IMR-90 (cell line): ENCODE results near the gene QARS1. TPM values are rescaled to one million over a fixed set of nuclear protein-coding genes. Genes with fewer than 3 reads are reported as not detected.

Source experiments
- ATAC-seq: fragments of 200-7000 bp; cut with Tn5 transposase; 2 replicates; pipeline ENCODE4 v1.9.1; 2020; ENCODE audit warnings: low read depth, mild to moderate bottlenecking, moderate library complexity
- BruUV-seq: library from RNA; stranded (reverse); fragments of 400-500 nt; replicated peaks from 2 replicates; lab custom pipeline; 2021; lab: Mats Ljungman, UMichigan
- CTCF ChIA-PET: fragments of 300-600 bp; formaldehyde crosslinking; extraction: SDS; loops from one replicate; lab custom pipeline; 2021; ENCODE audit warnings: antibody characterized with exemption; lab: Yijun Ruan, JAX
- POLR2A ChIA-PET: fragments of 300-600 bp; sonication (Branson Sonifier 250); formaldehyde crosslinking; loops from one replicate; lab custom pipeline; 2022; ENCODE audit warnings: antibody characterized with exemption; ENCODE audit not compliant: unreplicated experiment; lab: Charles Lee
- DNase-seq: peaks from one replicate; pipeline ENCODE4 v3.0.0; 2013
- H2AFZ ChIP-seq: replicated peaks from 2 replicates; pipeline ENCODE3; 2013; ENCODE audit warnings: low read length, mild to moderate bottlenecking; ENCODE audit not compliant: poor library complexity
- H2AK5ac ChIP-seq: 2 replicates; pipeline ENCODE4 v1.6.1; 2013; ENCODE audit warnings: low read depth, low read length, inconsistent platforms
- H2AK9ac ChIP-seq: replicated peaks from 2 replicates; pipeline ENCODE3; 2013; ENCODE audit warnings: mild to moderate bottlenecking, low read depth, low read length, moderate library complexity; ENCODE audit not compliant: poor library complexity
- H2BK120ac ChIP-seq: 2 replicates; pipeline ENCODE4 v1.6.1; 2013; ENCODE audit warnings: low read depth, low read length, inconsistent platforms
- H2BK15ac ChIP-seq: 3 replicates; pipeline ENCODE4 v1.6.1; 2013; ENCODE audit warnings: low read depth, low read length, inconsistent platforms
- H2BK20ac ChIP-seq: 2 replicates; pipeline ENCODE4 v1.6.1; 2013; ENCODE audit warnings: low read depth, mild to moderate bottlenecking, inconsistent platforms, low read length, moderate library complexity
- H2BK5ac ChIP-seq: 2 replicates; pipeline ENCODE4 v1.6.1; 2013; ENCODE audit warnings: mild to moderate bottlenecking, low read depth, low read length, inconsistent platforms; ENCODE audit not compliant: poor library complexity, severe bottlenecking
- H3K14ac ChIP-seq: replicated peaks from 2 replicates; pipeline ENCODE4 v1.6.1; 2013; ENCODE audit warnings: low read depth, low read length, inconsistent platforms
- H3K18ac ChIP-seq: 2 replicates; pipeline ENCODE4 v1.6.1; 2013; ENCODE audit warnings: low read depth, low read length, control low read depth
- H3K23ac ChIP-seq: 2 replicates; pipeline ENCODE4 v1.6.1; 2013; ENCODE audit warnings: low read depth, low read length, inconsistent platforms
- H3K27ac ChIP-seq: 2 replicates; pipeline ENCODE4 v1.5.1; 2013; ENCODE audit warnings: mild to moderate bottlenecking, control low read depth, low read length; ENCODE audit not compliant: insufficient read depth
- H3K27me3 ChIP-seq: 2 replicates; pipeline ENCODE4 v1.6.1; 2013; ENCODE audit warnings: low read length; ENCODE audit not compliant: control insufficient read depth, insufficient read depth
- H3K36me3 ChIP-seq: 2 replicates; pipeline ENCODE4 v1.6.1; 2013; ENCODE audit warnings: low read length, mixed read lengths; ENCODE audit not compliant: control insufficient read depth, insufficient read depth
- H3K4ac ChIP-seq: 2 replicates; pipeline ENCODE4 v1.6.1; 2013; ENCODE audit warnings: low read depth, low read length, inconsistent platforms
- H3K4me1 ChIP-seq: 2 replicates; pipeline ENCODE4 v1.6.1; 2013; ENCODE audit warnings: low read length, mixed read lengths; ENCODE audit not compliant: control insufficient read depth, insufficient read depth
- H3K4me2 ChIP-seq: 2 replicates; pipeline ENCODE4 v1.6.1; 2013; ENCODE audit warnings: low read depth, mild to moderate bottlenecking, control low read depth, low read length, moderate library complexity
- H3K4me3 ChIP-seq: 2 replicates; pipeline ENCODE4 v1.5.1; 2013; ENCODE audit warnings: low read depth, mild to moderate bottlenecking, control low read depth, low read length, moderate library complexity; ENCODE audit not compliant: insufficient read depth
- H3K56ac ChIP-seq: 2 replicates; pipeline ENCODE4 v1.6.1; 2013; ENCODE audit warnings: low read length, inconsistent platforms; ENCODE audit not compliant: insufficient read depth; ENCODE audit errors: extremely low read depth
- H3K79me1 ChIP-seq, 2 experiments: 2 replicates each; pipeline ENCODE4 v1.6.1; 2013; ENCODE audit warnings: low read length in 2 of 2, inconsistent platforms in 1 of 2, low read depth in 1 of 2
- H3K9ac ChIP-seq: 2 replicates; pipeline ENCODE4 v1.6.1; 2013; ENCODE audit warnings: low read depth, low read length, control low read depth
- H3K9me1 ChIP-seq: 2 replicates; pipeline ENCODE4 v1.6.1; 2013; ENCODE audit warnings: low read length, inconsistent platforms; ENCODE audit not compliant: insufficient read depth
- H3K9me3 ChIP-seq: 2 replicates; pipeline ENCODE4 v1.6.1; 2013; ENCODE audit warnings: low read length; ENCODE audit not compliant: control insufficient read depth, insufficient read depth
- H4K20me1 ChIP-seq: 2 replicates; pipeline ENCODE4 v1.6.1; 2013; ENCODE audit warnings: low read length, inconsistent platforms; ENCODE audit not compliant: insufficient read depth
- H4K5ac ChIP-seq: 2 replicates; pipeline ENCODE4 v1.6.1; 2013; ENCODE audit warnings: mild to moderate bottlenecking, low read depth, low read length, control low read depth
- H4K8ac ChIP-seq, 2 experiments: 2 replicates each; pipeline ENCODE4 v1.6.1; 2013; ENCODE audit warnings: low read depth in 2 of 2, low read length in 2 of 2, control low read depth in 1 of 2, inconsistent platforms in 1 of 2
- H4K91ac ChIP-seq: 2 replicates; pipeline ENCODE4 v1.6.1; 2013; ENCODE audit warnings: low read depth, low read length, inconsistent platforms; ENCODE audit not compliant: insufficient read depth
- BHLHE40 ChIP-seq: fragments of 150-350 bp; IDR thresholded peaks from 2 replicates; pipeline ENCODE4 v1.6.1; 2016; ENCODE audit warnings: mild to moderate bottlenecking, low read depth, low read length
- CEBPB ChIP-seq: IDR thresholded peaks from 2 replicates; pipeline ENCODE4 v1.6.1; 2012; ENCODE audit warnings: low read depth, low read length, improper control_type of control experiment
- CHD1 ChIP-seq: IDR thresholded peaks from 2 replicates; pipeline ENCODE4 v1.6.1; 2012; ENCODE audit warnings: low read depth, low read length, improper control_type of control experiment
- ELK1 ChIP-seq: fragments of 150-350 bp; IDR thresholded peaks from 2 replicates; pipeline ENCODE4 v1.6.1; 2016; ENCODE audit warnings: low read depth, mild to moderate bottlenecking, low read length, moderate library complexity, borderline replicate concordance
- FOS ChIP-seq: fragments of 150-350 bp; IDR thresholded peaks from 2 replicates; pipeline ENCODE4 v1.6.1; 2016; ENCODE audit warnings: low read depth, low read length
- MAFK ChIP-seq: IDR thresholded peaks from 2 replicates; pipeline ENCODE4 v1.6.1; 2012; ENCODE audit warnings: low read depth, low read length, improper control_type of control experiment
- MAZ ChIP-seq: IDR thresholded peaks from 2 replicates; pipeline ENCODE4 v1.6.1; 2012; ENCODE audit warnings: low read depth, mild to moderate bottlenecking, low read length, improper control_type of control experiment, moderate library complexity, borderline replicate concordance
- MXI1 ChIP-seq: IDR thresholded peaks from 2 replicates; pipeline ENCODE4 v1.6.1; 2012; ENCODE audit warnings: low read depth, mild to moderate bottlenecking, low read length, moderate library complexity, borderline replicate concordance
- NFE2L2 ChIP-seq: fragments of 150-350 bp; IDR thresholded peaks from 2 replicates; pipeline ENCODE4 v1.6.1; 2016; ENCODE audit warnings: low read depth, mild to moderate bottlenecking, low read length
- POLR2A ChIP-seq: IDR thresholded peaks from 2 replicates; pipeline ENCODE4 v1.6.1; 2012; ENCODE audit warnings: mild to moderate bottlenecking, low read depth, low read length
- RAD21 ChIP-seq: IDR thresholded peaks from 2 replicates; pipeline ENCODE4 v1.6.1; 2012; ENCODE audit warnings: low read length, improper control_type of control experiment
- RCOR1 ChIP-seq: IDR thresholded peaks from 2 replicates; pipeline ENCODE4 v1.6.1; 2012; ENCODE audit warnings: mild to moderate bottlenecking, low read length, improper control_type of control experiment; ENCODE audit not compliant: insufficient replicate concordance
- RFX5 ChIP-seq: IDR thresholded peaks from 2 replicates; pipeline ENCODE4 v1.8.0; 2012; ENCODE audit warnings: low read depth, mild to moderate bottlenecking, low read length, moderate library complexity
- SMC3 ChIP-seq: fragments of 150-350 bp; IDR thresholded peaks from 2 replicates; pipeline ENCODE4 v1.6.1; 2016; ENCODE audit warnings: low read depth, mild to moderate bottlenecking, antibody characterized with exemption, low read length, moderate library complexity
- USF2 ChIP-seq: fragments of 150-350 bp; IDR thresholded peaks from 2 replicates; pipeline ENCODE4 v1.6.1; 2017; ENCODE audit warnings: mild to moderate bottlenecking, antibody characterized with exemption, low read length, low read depth
- WGBS, 2 experiments: methylation state at CpG; one replicate each; pipeline versions ENCODE4 v1.1.5 to v1.1.7; 2013; ENCODE audit warnings: missing lambda C conversion rate in 2 of 2; ENCODE audit not compliant: insufficient read length in 1 of 2; ENCODE audit errors: extremely low coverage in 2 of 2; 5-methylcytosine and 5-hydroxymethylcytosine counted together
- dilution Hi-C: fragments of 300-500 bp; cut with HindIII; formaldehyde crosslinking; loops from one replicate; pipeline ENCODE4 v1.14.3; 2018; ENCODE audit warnings: low sequenced_read_pairs; ENCODE audit not compliant: unreplicated experiment
- in situ Hi-C: fragments of 300-500 bp; cut with MboI; formaldehyde crosslinking; loops from 3 replicates; pipeline ENCODE4 v1.14.3; 2019; ENCODE audit warnings: low sequenced_read_pairs, inconsistent platforms, mixed read lengths
- intact Hi-C: fragments of 100-400 bp; cut with micrococcal nuclease; formaldehyde crosslinking; loops from 2 replicates; pipeline ENCODE4 v1.10.0; 2022
- polyA plus RNA-seq, 3 experiments: library from polyadenylated mRNA; depleted of rRNA; stranded (reverse); fragments of >200 nt; gene quantifications; 2 replicates each; pipeline ENCODE4 v1.2.3, GENCODE V29; 2012; ENCODE audit warnings: low replicate concordance in 1 of 3
- total RNA-seq: library from RNA; depleted of rRNA; stranded (reverse); fragments of >200 nt; gene quantifications from 2 replicates; pipeline ENCODE4 v1.2.3, GENCODE V29; 2012
- TF ChIP-seq, protein P1 (sequence below): conservative IDR thresholded peaks from 2 replicates; pipeline ENCODE4 v1.5.1; 2012; ENCODE audit warnings: mild to moderate bottlenecking, low read depth, low read length, improper control_type of control experiment

QARS1 gene
- total and polyA plus RNA-seq, 2 of the 4 experiments (the other 2 are of a cell fraction) = 354 to 396 TPM

DNA sequence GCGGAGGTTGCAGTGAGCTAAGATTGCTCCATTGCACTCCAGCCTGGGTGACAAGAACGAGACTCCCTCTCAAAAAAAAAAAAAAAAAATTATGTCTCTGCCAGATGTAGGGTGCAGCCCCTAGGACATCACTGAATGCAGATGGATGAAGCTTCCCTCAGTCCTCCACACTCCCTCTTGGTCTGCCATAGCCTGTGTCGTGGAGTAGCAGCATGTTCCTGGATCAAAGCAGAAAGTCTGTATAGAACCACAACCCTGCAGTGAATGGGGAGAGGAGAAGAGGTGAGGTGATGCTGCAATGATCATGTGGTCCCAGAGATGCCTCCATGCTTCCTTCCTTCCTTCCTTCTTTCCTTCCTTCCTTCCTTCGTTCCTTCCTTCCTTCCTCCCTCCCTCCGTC lies 43.6 kb upstream of the QARS1 start:
- H3K4me3 ChIP-seq = no peak overlapping the region
- H3K4ac ChIP-seq = no peak overlapping the region
- H3K4me2 ChIP-seq = no peak overlapping the region
- in situ Hi-C loops = no loop called here
- no TSS peak for BruUV-seq
- POLR2A ChIA-PET = no interaction called here
- no peak overlapping the region for H3K23ac ChIP-seq
- H3K4me1 ChIP-seq = no peaks in the 10 kb centered on the region
- no peak overlapping the region for H2AFZ ChIP-seq
- no peak for ATAC-seq
- H2BK5ac ChIP-seq = no peak overlapping the region
- no peak overlapping the region for H2BK120ac ChIP-seq
- H3K36me3 ChIP-seq = no peaks in the 10 kb centered on the region
- WGBS, 2 experiments = no CpG with 5 or more reads among the region's 5 CpGs
- no peaks in the 10 kb centered on the region for H3K9me1 ChIP-seq
- H3K14ac ChIP-seq = no peak overlapping the region
- no peak overlapping the region for H4K5ac ChIP-seq
- H4K91ac ChIP-seq = no peak overlapping the region
- TF ChIP-seq, protein P1, sequence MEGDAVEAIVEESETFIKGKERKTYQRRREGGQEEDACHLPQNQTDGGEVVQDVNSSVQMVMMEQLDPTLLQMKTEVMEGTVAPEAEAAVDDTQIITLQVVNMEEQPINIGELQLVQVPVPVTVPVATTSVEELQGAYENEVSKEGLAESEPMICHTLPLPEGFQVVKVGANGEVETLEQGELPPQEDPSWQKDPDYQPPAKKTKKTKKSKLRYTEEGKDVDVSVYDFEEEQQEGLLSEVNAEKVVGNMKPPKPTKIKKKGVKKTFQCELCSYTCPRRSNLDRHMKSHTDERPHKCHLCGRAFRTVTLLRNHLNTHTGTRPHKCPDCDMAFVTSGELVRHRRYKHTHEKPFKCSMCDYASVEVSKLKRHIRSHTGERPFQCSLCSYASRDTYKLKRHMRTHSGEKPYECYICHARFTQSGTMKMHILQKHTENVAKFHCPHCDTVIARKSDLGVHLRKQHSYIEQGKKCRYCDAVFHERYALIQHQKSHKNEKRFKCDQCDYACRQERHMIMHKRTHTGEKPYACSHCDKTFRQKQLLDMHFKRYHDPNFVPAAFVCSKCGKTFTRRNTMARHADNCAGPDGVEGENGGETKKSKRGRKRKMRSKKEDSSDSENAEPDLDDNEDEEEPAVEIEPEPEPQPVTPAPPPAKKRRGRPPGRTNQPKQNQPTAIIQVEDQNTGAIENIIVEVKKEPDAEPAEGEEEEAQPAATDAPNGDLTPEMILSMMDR = no peak
- TF ChIP-seq POLR2A (no peak), USF2 (no peak), RFX5 (no peak), MAFK (no peak), MAZ (no peak), FOS (no peak), BHLHE40 (no peak), ELK1 (no peak), RAD21 (no peak), MXI1 (no peak), SMC3 (no peak), NFE2L2 (no peak), CEBPB (no peak), CHD1 (no peak), RCOR1 (no peak)
- no peak overlapping the region for H3K18ac ChIP-seq
- no peak for DNase-seq
- no peaks in the 10 kb centered on the region for H3K9me3 ChIP-seq
- no peak overlapping the region for H2BK20ac ChIP-seq
- H4K20me1 ChIP-seq = no peaks in the 10 kb centered on the region
- H4K8ac ChIP-seq = no peak overlapping the region
- intact Hi-C loops = no loop called here
- H3K27me3 ChIP-seq = no peaks in the 10 kb centered on the region
- H3K27ac ChIP-seq = no peak overlapping the region
- CTCF ChIA-PET = interaction anchor here (0.6 kb wide), 2 partner anchors 297 to 1221 kb away, joined by 5 read pairs; no protein-coding TSS in a partner anchor
- no peak overlapping the region for H2AK9ac ChIP-seq
- no peak overlapping the region for H2BK15ac ChIP-seq
- no peaks in the 10 kb centered on the region for H3K79me1 ChIP-seq
- H3K56ac ChIP-seq = no peak overlapping the region
- dilution Hi-C loops = no loop called here
- no peak overlapping the region for H2AK5ac ChIP-seq
- no peak overlapping the region for H3K9ac ChIP-seq
